H9 (cell line): ENCODE measurements around the gene FBN2. TPM values are rescaled to one million over a fixed set of nuclear protein-coding genes. Genes with fewer than 3 reads are reported as not detected.

Experiments used
- DNase-seq: peaks from one replicate; pipeline ENCODE4 v3.0.0-alpha.2; 2017
- H2AFZ ChIP-seq: one replicate; pipeline ENCODE4 v1.6.1; 2013; ENCODE audit warnings: mild to moderate bottlenecking, low read length, control low read depth, moderate library complexity
- H2AK5ac ChIP-seq: 2 replicates; pipeline ENCODE4 v1.6.1; 2013; ENCODE audit warnings: low read length, control low read depth, mixed read lengths; ENCODE audit not compliant: insufficient read length
- H2BK120ac ChIP-seq: one replicate; pipeline ENCODE4 v1.6.1; 2013; ENCODE audit warnings: low read depth, mild to moderate bottlenecking, low read length, control low read depth, inconsistent platforms; ENCODE audit not compliant: poor library complexity, severe bottlenecking
- H2BK12ac ChIP-seq: 2 replicates; pipeline ENCODE4 v1.6.1; 2013; ENCODE audit warnings: low read length, control low read depth, mixed read lengths, low read depth; ENCODE audit not compliant: insufficient read length
- H2BK15ac ChIP-seq: 2 replicates; pipeline ENCODE4 v1.6.1; 2013; ENCODE audit warnings: low read depth, low read length, control low read depth
- H2BK20ac ChIP-seq: one replicate; pipeline ENCODE4 v1.6.1; 2013; ENCODE audit warnings: low read depth, mild to moderate bottlenecking, low read length, control low read depth, inconsistent platforms; ENCODE audit not compliant: poor library complexity, severe bottlenecking
- H2BK5ac ChIP-seq: 2 replicates; pipeline ENCODE4 v1.6.1; 2013; ENCODE audit warnings: low read length, control low read depth, mixed read lengths; ENCODE audit not compliant: insufficient read length
- H3K14ac ChIP-seq: 2 replicates; pipeline ENCODE4 v1.6.1; 2013; ENCODE audit warnings: low read length, control low read depth; ENCODE audit not compliant: insufficient read depth
- H3K18ac ChIP-seq: 2 replicates; pipeline ENCODE4 v1.6.1; 2013; ENCODE audit warnings: low read depth, mild to moderate bottlenecking, mixed read lengths, low read length, control low read depth; ENCODE audit not compliant: insufficient read length
- H3K23ac ChIP-seq: 2 replicates; pipeline ENCODE4 v1.6.1; 2013; ENCODE audit warnings: low read length, control low read depth, mixed read lengths, low read depth; ENCODE audit not compliant: insufficient read length
- H3K23me2 ChIP-seq: 2 replicates; pipeline ENCODE4 v1.6.1; 2013; ENCODE audit warnings: low read depth, mild to moderate bottlenecking, mixed read lengths, low read length, control low read depth; ENCODE audit not compliant: insufficient read length, poor library complexity, severe bottlenecking
- H3K27ac ChIP-seq: 2 replicates; pipeline ENCODE4 v1.5.1; 2013; ENCODE audit warnings: low read length, control low read depth, mixed read lengths, low read depth; ENCODE audit not compliant: insufficient read length
- H3K27me3 ChIP-seq: 2 replicates; pipeline ENCODE4 v1.6.1; 2013; ENCODE audit warnings: low read length, control low read depth, inconsistent platforms; ENCODE audit not compliant: insufficient read depth
- H3K4ac ChIP-seq: 2 replicates; pipeline ENCODE4 v1.6.1; 2013; ENCODE audit warnings: low read depth, mild to moderate bottlenecking, control low read depth, inconsistent platforms, low read length, moderate library complexity
- H3K4me1 ChIP-seq: 2 replicates; pipeline ENCODE4 v1.6.1; 2013; ENCODE audit warnings: low read length, control low read depth, inconsistent platforms; ENCODE audit not compliant: insufficient read depth
- H3K4me2 ChIP-seq: 2 replicates; pipeline ENCODE4 v1.6.1; 2013; ENCODE audit warnings: low read length, control low read depth, mixed read lengths; ENCODE audit not compliant: insufficient read length, insufficient read depth
- H3K56ac ChIP-seq: 2 replicates; pipeline ENCODE4 v1.6.1; 2013; ENCODE audit warnings: low read depth, mild to moderate bottlenecking, mixed read lengths, low read length, control low read depth; ENCODE audit not compliant: insufficient read length
- H3K79me1 ChIP-seq: 2 replicates; pipeline ENCODE4 v1.6.1; 2013; ENCODE audit warnings: low read depth, mild to moderate bottlenecking, moderate library complexity, low read length, control low read depth, inconsistent platforms; ENCODE audit not compliant: insufficient read depth, poor library complexity, severe bottlenecking
- H3K79me2 ChIP-seq: 2 replicates; pipeline ENCODE4 v1.6.1; 2013; ENCODE audit warnings: low read length, control low read depth, inconsistent platforms; ENCODE audit not compliant: insufficient read depth
- H3K9ac ChIP-seq: 2 replicates; pipeline ENCODE4 v1.6.1; 2013; ENCODE audit warnings: low read length, control low read depth, mixed read lengths; ENCODE audit not compliant: insufficient read length; ENCODE audit errors: extremely low read depth
- H3K9me3 ChIP-seq: one replicate; pipeline ENCODE4 v1.6.1; 2013; ENCODE audit warnings: low read depth, low read length, inconsistent platforms; ENCODE audit not compliant: control insufficient read depth
- H3T11ph ChIP-seq: one replicate; pipeline ENCODE4 v1.6.1; 2013; ENCODE audit warnings: mild to moderate bottlenecking, low read length, control low read depth, inconsistent platforms
- H4K20me1 ChIP-seq: one replicate; pipeline ENCODE4 v1.6.1; 2013; ENCODE audit not compliant: control insufficient read depth, insufficient read length, insufficient read depth
- H4K5ac ChIP-seq: 2 replicates; pipeline ENCODE4 v1.6.1; 2013; ENCODE audit warnings: low read depth, mild to moderate bottlenecking, mixed read lengths, low read length, control low read depth; ENCODE audit not compliant: insufficient read length
- H4K8ac ChIP-seq: replicated peaks from 2 replicates; pipeline ENCODE4 v1.6.1; 2013; ENCODE audit warnings: low read length, control low read depth, mixed read lengths, low read depth; ENCODE audit not compliant: insufficient read length
- H4K91ac ChIP-seq: 2 replicates; pipeline ENCODE4 v1.6.1; 2013; ENCODE audit warnings: low read depth, mild to moderate bottlenecking, moderate library complexity, mixed read lengths, low read length, control low read depth; ENCODE audit not compliant: insufficient read length
- H3K27ac Mint-ChIP-seq, 3 experiments: 2 replicates in 2 of 3; 3 replicates in 1 of 3; pipeline ENCODE4 v1.8.0; 2020 to 2021; ENCODE audit warnings: mixed read lengths in 3 of 3, mild to moderate bottlenecking in 1 of 3, moderate library complexity in 1 of 3
- H3K27me3 Mint-ChIP-seq: 2 replicates; pipeline ENCODE4 v1.8.0; 2021; ENCODE audit warnings: low read depth, mild to moderate bottlenecking, moderate library complexity, mixed read lengths
- H3K36me3 Mint-ChIP-seq, 3 experiments: 2 replicates in 2 of 3; 3 replicates in 1 of 3; pipeline ENCODE4 v1.8.0; 2020 to 2021; ENCODE audit warnings: low read depth in 3 of 3, mixed read lengths in 3 of 3; ENCODE audit not compliant: insufficient read depth in 1 of 3
- H3K4me1 Mint-ChIP-seq, 2 experiments: 2 replicates each; pipeline ENCODE4 v1.8.0; 2020; ENCODE audit warnings: mixed read lengths in 2 of 2
- H3K4me3 Mint-ChIP-seq, 2 experiments: 2 replicates in 1 of 2; 3 replicates in 1 of 2; pipeline ENCODE4 v1.8.0; 2020 to 2021; ENCODE audit warnings: mild to moderate bottlenecking in 2 of 2, mixed read lengths in 2 of 2, moderate library complexity in 1 of 2
- H3K9me3 Mint-ChIP-seq, 2 experiments: 2 replicates in 1 of 2; 3 replicates in 1 of 2; pipeline ENCODE4 v1.8.0; 2020; ENCODE audit warnings: mild to moderate bottlenecking in 2 of 2, mixed read lengths in 2 of 2, moderate library complexity in 1 of 2
- WGBS: extraction: QIAGEN DNeasy Blood & Tissue Kit; methylation state at CpG from one replicate; pipeline ENCODE4 v1.1.7; 2013; ENCODE audit warnings: missing lambda C conversion rate, low lambda C conversion rate, mixed read lengths; ENCODE audit not compliant: insufficient read length; ENCODE audit errors: extremely low coverage; 5-methylcytosine and 5-hydroxymethylcytosine counted together
- total RNA-seq: library from RNA; stranded (reverse); gene quantifications from 2 replicates; pipeline ENCODE4 v1.2.1, GENCODE V29; 2021
- TF ChIP-seq, protein P1 (sequence below): fragments of 200-600 bp; sonication (generic); conservative IDR thresholded peaks from 3 replicates; pipeline ENCODE4 v1.8.0; 2021; ENCODE audit warnings: antibody characterized with exemption, mild to moderate bottlenecking

Gene FBN2
- total RNA-seq, 1 experiment from 2014 or later, result 8.3 TPM

DNA sequence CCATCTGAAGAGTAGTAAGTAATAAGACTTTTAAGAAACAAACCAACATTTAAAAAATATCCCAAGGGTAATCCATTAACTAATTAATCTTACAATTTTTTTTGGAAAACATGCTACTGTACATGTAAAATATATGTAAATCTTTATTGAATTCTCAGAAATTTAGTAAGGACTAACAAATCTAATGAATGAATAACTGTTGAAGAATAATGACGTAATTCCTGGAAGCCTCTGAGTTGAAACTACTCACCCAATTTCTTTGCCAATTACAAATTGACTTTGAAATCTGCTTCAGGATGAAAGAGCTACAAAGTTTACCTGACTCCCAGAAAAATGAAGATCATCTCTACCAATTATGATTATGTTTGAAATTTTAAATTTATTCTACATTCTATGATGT is 21.1 kb downstream of the FBN2 start:
- H4K91ac ChIP-seq, result no peak overlapping the region
- no peak overlapping the region for H3K27ac ChIP-seq
- H3K27ac Mint-ChIP-seq, result no peak overlapping the region
- H2BK15ac ChIP-seq, result no peak overlapping the region
- H3K4me3 Mint-ChIP-seq, result no peak overlapping the region
- no peak overlapping the region for H4K8ac ChIP-seq
- H3K79me2 ChIP-seq, result no peaks in the 10 kb centered on the region
- H3K9me3 ChIP-seq, result no peaks in the 10 kb centered on the region
- H3K18ac ChIP-seq, result no peak overlapping the region
- no peak overlapping the region for H3K4me2 ChIP-seq
- no peak overlapping the region for H3K56ac ChIP-seq
- H3K36me3 Mint-ChIP-seq, result peaks cover 0 to 10% (median 0%) of the 10 kb centered on the region in 3 experiments; a peak in 2 of 7 replicates
- H3K9ac ChIP-seq, result no peak overlapping the region
- no peak overlapping the region for H3K23ac ChIP-seq
- no peak overlapping the region for H2BK120ac ChIP-seq
- H3K23me2 ChIP-seq, result no peaks in the 10 kb centered on the region
- no peaks in the 10 kb centered on the region for H3K9me3 Mint-ChIP-seq
- H2AFZ ChIP-seq, result no peak overlapping the region
- no peak overlapping the region for H3K4ac ChIP-seq
- H2BK5ac ChIP-seq, result no peak overlapping the region
- no peaks in the 10 kb centered on the region for H4K20me1 ChIP-seq
- H4K5ac ChIP-seq, result no peak overlapping the region
- no peaks in the 10 kb centered on the region for H3K4me1 ChIP-seq
- TF ChIP-seq, protein P1, sequence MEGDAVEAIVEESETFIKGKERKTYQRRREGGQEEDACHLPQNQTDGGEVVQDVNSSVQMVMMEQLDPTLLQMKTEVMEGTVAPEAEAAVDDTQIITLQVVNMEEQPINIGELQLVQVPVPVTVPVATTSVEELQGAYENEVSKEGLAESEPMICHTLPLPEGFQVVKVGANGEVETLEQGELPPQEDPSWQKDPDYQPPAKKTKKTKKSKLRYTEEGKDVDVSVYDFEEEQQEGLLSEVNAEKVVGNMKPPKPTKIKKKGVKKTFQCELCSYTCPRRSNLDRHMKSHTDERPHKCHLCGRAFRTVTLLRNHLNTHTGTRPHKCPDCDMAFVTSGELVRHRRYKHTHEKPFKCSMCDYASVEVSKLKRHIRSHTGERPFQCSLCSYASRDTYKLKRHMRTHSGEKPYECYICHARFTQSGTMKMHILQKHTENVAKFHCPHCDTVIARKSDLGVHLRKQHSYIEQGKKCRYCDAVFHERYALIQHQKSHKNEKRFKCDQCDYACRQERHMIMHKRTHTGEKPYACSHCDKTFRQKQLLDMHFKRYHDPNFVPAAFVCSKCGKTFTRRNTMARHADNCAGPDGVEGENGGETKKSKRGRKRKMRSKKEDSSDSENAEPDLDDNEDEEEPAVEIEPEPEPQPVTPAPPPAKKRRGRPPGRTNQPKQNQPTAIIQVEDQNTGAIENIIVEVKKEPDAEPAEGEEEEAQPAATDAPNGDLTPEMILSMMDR, result no peak
- no peak overlapping the region for H3K14ac ChIP-seq
- no peaks in the 10 kb centered on the region for H3K4me1 Mint-ChIP-seq
- WGBS, result no CpG with 5 or more reads among the region's 1 CpG
- no peak overlapping the region for H2BK12ac ChIP-seq
- H3T11ph ChIP-seq, result no peak overlapping the region
- H3K27me3 ChIP-seq, result no peaks in the 10 kb centered on the region
- H2AK5ac ChIP-seq, result no peak overlapping the region
- H3K79me1 ChIP-seq, result no peaks in the 10 kb centered on the region
- DNase-seq, result no peak
- no peak overlapping the region for H2BK20ac ChIP-seq
- H3K27me3 Mint-ChIP-seq, result no peaks in the 10 kb centered on the region
